ENCODE results near the gene HOXA4.

- TF ChIP-seq CTCF (IDR thresholded peaks at IDR 0.05 in 8 of 11, conservative IDR thresholded peaks at IDR 0.05 in 3 of 11) = no peak
- TF ChIP-seq POLR2A (IDR thresholded peaks at IDR 0.05) = peak in 1 of 3 donors; percentile 40
- TF ChIP-seq POLR2AphosphoS5 (IDR thresholded peaks at IDR 0.05) = peak in 2 of 3 donors; percentile 48 to 69
These were observed 27.7 kb downstream of the HOXA4 start, which contains the start of gene HOXA2 for GRCh38 chr7:27102581-27103442.

Measured in spleen (tissue), 7 donors.